ENCODE data around the gene MPL.

MPL gene

DNA sequence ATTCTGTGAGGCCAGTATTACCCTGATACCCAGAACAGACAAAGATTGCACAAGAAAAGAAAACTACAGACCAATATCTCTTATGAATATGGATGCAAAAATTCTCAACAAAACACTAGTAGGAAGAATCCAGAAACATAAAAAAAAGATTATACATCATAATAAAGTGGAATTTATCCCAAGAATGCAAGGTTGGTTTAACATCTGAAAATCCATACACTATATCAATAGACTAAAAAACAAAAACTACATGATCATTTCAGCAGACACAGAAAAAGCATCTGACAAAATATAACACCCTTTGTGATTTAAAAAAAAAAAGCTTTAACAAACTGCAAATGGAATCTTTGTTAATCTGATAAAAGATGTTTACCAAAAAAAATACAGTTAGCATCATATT lies 12.2 kb upstream of the MPL start:
- DNase-seq (ENCODE audit: low spot score), result no peak

DNA sequence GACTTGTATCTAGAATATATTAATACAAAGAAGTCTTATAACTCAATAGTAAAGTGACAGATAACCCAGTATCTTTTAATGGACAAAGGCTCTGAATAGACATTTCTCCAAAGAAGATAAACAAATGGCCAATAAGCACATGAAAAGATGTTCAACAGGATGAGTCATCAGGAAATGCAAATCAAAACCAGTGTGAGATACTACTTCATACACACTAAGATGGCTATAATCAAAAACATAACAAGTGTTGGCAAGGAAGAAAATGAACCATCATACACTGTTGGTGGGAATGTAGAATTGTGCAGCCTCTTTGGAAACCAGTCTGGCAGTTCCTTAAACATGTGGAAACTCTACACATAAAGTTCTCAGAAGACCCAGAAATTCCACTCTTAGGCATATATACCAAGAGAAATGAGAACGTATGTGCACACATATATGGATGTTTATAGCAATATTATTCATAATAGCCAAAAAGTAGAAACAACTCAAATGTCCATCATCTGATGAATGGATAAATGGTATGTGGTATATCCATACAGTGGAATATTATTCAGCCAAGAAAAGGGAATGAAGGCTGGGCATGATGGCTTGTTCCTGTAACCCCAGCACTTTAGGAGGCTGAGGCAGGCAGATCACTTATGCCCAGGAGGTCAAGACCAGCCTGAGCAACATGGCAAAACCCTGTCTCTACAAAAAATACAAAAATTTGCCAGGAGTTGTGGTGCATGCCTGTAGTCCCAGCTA lies 9.9 kb upstream of the MPL start:
- DNase-seq (ENCODE audit: low spot score), result no peak

DNA sequence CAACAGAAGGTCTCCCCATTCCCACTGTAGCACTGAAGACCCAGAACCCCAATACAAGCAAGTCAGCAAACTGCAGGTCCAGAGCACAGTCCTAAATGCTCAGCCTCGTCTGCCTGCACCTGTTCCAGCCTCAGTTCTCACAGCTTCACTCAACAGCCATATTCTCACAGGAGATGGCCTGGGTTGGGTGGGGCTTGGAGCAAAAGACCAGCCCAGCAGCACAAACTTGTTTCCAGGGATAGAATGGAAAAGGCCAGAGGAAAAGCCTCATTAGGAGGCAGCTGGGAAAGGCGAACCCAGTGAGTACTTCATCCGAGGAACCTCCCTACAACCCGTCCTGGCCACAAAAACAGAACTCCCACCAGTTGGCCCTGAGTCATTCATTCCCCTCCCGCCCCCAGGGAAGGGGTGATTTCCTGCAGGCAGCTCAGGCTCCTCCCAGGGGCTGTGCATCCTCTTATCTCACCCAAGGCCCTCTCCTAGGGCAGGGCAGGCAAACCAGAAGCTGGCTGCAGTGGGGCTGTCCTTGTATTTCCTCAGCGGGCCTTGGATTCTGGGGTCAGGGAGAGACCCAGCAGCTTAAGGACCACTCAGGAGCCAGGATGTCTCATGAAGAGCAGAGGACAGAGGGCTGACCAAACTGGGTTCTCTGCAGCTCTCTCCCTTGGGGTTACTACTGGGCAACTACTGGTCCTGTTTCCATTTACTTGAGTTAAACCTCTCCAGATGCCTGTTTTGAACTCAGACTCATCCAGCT lies 7.4 kb upstream of the MPL start:
- DNase-seq (ENCODE audit: low spot score), result no peak

DNA sequence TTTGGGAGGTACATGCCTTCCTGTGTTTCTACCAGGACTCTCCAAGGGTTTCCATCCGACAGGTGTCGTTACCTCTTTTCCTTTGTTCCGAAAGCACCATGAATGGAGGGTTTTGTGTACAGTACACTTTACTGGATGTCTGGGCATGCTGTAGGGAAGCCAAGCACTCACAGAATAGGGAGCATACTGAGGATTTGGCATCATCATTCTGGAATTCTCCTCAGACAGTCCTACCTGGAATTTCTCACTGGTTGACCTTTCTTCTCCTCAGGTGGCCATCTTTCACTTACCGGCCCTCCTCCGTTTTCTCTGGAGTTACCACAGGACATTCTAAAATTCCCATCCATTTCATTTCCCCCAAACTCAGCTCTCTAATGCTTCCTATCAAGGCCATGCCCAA lies 5.9 kb upstream of the MPL start:
- no peak for DNase-seq (ENCODE audit: low spot score)

DNA sequence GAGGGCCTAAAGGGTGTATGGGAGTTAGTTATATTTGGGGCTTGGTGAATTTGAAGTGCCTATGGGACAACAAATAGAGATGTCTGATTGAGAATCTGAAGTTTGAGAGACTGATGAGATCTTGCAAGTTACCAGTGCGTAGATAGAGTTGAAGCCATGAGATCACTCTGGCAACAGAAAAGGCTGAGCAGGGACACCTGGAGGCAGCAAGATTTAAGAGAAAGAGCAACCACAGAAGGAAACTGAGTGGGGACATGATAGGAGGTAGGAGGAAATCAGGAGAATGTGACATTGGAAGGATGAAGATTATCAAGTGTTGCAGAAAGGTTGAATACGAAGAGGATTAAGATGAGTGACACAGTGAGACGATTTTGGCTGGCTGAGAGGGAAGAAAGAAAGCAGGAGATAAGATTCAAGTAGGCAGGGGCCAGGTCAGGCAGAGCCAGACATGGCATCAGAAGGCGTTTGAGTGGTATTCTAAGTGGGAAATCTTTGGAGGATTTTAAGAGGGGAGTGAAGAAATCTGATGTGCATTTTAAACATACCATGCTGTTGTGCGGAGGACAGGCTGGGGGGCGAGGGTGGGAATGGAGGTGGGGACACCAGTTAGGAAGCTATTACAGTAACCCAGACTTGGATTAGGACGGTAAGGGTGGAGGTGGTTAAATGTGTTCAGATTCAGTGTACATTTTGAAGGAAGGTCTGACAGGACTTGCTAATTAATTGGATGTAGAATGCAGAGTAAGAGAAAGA lies 3.0 kb upstream of the MPL start:
- DNase-seq (ENCODE audit: low spot score), result no peak

DNA sequence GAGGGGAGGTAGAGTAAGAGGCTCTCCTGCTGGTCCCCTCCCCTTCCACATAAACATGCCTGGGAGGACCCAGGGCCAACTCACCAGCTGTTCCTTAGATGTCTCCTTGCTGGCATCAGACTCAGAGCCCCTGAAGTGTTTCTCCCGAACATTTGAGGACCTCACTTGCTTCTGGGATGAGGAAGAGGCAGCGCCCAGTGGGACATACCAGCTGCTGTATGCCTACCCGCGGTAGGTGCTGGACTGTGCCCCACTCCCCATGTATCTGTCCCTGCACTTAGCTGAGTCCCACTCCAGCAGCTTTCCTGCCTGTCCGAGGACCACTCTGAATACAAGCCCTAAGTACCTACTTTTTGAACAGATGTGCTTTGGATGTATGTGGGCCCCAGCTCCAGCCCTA lies 383 bp downstream of the MPL start:
- DNase-seq (ENCODE audit: low spot score), result no peak

DNA sequence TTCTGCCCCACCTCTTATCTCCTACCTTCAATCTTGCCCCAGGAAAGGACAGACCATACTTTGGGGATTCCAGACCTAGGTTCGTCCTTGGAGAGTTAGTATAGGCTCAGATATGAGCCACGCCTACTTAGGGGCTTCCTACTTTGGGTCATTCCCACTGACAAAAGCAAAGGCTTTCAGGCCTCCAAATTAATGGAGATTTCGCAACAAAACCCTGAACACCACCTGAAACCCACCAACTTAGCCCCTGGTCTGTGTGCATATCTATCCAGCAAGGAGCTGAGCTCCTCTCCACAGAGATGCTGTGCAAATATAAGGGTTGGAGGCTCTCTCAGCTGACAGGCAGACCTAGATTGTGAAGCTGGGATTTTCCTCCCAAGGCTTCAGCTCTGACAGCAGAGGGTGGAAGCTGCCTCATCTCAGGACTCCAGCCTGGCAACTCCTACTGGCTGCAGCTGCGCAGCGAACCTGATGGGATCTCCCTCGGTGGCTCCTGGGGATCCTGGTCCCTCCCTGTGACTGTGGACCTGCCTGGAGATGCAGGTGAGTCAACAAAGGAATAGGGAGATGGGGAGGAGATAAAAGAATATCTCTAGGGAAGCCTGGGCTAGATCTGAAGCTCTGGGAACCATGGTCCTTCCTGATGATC lies 2.1 kb downstream of the MPL start:
- no peak for DNase-seq (ENCODE audit: low spot score)

DNA sequence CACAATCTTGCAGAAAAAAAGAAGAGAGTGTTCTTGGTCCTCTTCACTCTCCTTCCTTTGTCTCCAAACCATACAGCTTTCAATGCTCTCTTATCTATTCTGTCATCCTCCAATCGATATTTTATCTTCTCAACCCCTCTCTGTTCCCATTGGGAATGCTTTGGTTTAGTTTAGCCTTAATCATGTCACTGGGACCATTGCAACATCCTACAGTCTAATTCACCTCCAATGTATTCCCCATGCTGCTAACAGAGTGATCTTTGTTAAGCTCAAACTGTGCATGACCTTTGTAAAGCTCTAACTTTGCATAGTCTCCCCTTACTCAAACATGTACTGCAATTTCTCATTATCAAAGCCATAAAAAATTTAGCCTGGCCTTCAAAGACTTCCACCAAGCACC lies 2.9 kb downstream of the MPL start:
- no peak for DNase-seq (ENCODE audit: low spot score)

DNA sequence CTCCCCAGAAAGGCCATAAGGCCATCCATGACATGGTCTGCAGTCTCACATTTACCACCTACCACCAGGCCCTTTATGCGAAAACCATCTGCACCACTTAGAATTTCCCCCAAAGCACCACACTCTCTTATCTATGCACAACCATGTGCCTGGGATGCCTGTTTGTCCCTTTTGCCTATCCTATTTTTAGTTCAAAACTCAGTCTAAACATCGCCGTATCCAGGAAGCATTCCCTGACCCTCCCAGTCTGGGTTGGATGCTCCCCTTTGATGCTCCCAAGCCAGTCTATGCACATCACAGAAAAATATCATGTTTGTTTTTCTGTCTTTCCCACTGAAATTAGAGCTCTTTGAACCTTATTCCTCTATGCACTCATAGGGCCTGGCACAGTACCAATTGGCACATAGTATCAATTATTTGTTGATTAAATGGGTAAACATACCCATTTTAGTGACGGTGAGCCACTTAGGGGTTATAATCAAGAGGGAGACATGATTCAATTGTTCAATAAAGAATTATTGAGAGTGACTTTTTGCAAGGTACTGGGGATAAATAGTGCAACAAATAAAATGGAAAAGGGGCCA lies 6.7 kb downstream of the MPL start:
- no peak for DNase-seq (ENCODE audit: low spot score)

DNA sequence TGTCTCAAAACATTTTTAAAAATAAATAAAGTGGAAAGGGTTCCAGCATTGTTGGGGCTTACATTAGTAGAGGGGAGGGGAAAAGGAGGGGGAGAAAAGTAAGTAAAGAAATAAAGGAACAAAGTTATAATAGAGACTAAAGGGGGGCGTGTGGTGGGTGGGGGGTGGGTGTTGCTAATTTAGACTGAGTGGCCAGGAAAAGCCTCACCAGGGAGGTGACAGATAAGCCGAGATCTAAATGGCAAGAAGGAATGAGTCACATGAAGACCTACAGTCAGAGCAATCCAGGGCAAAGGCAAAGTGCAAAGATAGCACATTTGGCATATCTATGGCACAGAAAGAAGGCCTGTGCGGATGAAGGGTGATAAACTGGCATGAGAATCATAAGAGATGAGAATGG lies 7.5 kb downstream of the MPL start:
- DNase-seq (ENCODE audit: low spot score), result no peak

DNA sequence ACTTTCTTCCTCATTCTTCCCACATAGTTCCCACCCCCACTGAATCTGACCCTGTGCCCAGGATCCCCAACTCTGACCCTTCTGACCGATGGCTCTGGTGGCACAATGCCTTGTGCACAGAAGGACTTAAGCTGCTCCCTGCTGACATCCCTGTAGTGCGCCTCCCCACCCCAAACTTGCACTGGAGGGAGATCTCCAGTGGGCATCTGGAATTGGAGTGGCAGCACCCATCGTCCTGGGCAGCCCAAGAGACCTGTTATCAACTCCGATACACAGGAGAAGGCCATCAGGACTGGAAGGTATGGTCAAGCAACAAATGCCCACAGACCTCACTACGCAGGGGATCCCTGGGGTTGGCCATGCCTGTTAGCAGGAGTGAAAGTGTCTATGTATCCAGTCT lies 9.0 kb downstream of the MPL start:
- no peak for DNase-seq (ENCODE audit: low spot score)

DNA sequence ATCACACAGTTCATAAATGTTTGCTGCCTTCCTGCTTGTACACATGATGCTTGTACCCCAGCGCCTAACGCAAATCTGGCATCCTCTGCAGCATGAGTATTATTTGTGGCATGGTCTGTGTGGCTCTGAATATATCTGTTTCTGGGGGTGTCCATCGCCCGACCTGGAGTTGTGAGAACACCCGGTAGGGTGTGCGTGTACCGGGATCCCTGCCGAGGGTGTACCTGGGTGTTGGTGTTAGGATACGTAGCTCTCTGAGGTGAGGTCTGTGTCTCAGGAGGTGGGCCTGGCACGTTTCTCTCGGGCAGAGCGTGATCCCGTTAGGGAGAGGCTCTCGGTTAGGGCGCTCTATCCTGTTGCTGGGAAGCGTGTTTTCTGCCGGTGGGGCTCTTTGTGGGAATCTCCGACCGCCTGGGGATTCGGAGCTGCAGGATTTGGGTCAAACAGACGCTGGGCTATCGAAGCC lies 10.8 kb downstream of the MPL start:
- DNase-seq (ENCODE audit: low spot score), result no peak

DNA sequence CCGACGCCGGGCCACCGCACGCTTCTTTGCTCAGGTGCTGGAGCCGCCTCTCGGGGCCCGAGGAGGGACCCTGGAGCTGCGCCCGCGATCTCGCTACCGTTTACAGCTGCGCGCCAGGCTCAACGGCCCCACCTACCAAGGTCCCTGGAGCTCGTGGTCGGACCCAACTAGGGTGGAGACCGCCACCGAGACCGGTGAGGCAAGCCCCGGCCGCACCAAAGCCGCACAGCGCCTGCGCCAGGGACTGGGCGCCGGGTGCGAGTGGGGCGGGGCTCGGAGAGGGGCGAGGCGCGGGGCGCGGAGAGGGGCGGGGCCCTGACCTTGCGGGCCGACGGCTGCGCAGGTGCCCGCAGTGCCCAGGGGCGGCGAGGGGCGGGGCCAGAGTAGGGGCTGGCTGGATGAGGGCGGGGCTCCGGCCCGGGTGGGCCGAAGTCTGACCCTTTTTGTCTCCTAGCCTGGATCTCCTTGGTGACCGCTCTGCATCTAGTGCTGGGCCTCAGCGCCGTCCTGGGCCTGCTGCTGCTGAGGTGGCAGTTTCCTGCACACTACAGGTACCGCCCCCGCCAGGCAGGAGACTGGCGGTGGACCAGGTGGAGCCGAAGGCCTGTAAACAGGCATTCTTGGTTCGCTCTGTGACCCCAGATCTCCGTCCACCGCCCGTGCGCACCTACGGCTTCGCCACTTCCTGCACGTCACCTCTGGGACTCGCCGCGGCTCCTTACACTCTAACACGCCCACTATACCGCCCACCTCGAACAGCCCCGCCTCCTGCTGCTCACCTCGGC lies 11.4 kb downstream of the MPL start:
- peak; percentile 58 for DNase-seq (ENCODE audit: low spot score)

DNA sequence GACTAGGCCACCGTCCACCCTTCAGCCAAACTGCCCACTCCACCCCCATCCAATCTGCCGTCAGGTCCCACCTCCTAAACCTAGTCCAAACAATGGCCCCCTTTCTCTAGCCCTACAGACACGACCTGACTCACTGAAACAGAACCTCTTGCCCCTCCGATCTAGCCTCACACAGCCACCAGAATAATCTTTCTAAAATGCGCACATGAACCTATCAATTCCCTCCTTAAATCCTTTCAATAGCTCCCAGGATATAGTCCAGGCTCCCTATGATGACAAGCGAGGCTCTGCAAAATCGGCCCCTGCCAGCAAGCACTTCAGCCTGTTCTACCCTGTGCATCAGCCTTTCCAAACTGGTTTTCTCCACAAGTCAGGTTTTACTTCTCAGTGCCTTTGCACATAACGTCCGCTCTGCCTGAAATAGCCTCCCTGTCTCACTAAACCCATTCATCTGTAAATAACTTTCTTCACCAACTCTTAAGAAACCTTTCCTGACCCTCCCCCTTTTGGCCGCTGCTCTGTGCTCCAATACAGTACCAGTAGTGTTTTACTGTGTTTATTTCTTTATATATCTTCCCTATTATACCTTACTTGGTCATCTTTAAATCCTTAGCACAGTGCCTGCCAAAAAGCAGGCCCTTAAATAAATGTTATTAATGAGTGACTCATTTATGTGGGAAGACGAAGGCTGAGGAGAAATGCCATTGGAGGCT lies 12.1 kb downstream of the MPL start:
- DNase-seq (ENCODE audit: low spot score), result no peak

DNA sequence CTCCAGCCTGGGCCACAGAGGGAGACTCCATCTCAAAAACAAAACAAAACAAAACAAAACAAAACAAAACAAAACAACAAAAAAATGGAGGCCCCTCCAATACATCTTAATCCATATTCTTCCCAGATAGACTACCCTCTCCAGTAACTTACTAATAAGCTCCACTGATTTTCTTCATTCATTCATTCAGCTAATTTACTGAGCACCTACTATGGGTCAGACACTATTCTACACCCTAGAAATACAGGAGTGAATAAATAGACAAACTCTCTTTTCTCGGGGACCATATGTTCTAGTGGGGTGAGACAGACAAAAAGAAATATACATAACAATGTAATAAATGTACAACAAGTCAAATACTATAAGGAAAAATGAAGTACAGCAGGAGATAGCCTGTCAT lies 13.4 kb downstream of the MPL start:
- no peak for DNase-seq (ENCODE audit: low spot score)

DNA sequence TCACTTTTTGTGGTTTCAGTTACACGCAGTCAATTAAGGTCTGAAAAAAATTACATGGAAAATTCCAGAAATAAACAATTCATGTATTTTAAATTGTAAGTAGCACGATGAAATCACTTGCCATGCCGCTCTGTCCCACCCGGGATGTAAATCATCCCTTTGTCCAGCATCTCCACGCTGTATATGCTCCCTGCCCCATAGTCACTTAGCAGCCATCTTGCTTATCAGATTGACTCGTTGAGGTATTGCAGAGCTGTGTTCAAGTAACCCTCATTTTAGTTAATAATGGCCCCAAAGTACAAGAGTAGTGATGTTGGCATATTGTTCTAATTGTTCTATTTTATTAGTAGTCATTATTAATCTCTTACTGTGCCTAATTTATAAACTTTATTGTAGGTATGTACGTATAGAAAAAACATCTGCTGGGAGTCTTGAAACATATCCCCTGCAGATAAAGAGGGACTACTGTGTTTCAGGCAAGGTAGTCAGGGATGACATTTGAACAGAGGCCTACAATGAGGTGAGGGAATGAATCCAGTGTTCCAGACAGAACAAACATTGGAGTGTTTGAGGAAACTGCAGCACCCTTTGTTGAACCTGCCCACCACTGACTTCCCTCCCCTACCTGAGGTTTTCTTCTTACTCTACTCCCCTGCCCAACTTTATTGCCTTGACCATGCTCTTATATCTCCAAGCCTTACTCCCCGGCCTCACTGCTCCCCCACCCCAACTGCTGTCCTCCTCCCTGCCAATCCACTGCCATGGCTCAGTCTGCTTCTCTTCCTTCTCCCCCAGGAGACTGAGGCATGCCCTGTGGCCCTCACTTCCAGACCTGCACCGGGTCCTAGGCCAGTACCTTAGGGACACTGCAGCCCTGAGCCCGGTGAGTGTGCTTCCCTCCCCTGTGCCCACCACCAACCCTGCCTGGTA lies 14.1 kb downstream of the MPL start:
- no peak for DNase-seq (ENCODE audit: low spot score)

DNA sequence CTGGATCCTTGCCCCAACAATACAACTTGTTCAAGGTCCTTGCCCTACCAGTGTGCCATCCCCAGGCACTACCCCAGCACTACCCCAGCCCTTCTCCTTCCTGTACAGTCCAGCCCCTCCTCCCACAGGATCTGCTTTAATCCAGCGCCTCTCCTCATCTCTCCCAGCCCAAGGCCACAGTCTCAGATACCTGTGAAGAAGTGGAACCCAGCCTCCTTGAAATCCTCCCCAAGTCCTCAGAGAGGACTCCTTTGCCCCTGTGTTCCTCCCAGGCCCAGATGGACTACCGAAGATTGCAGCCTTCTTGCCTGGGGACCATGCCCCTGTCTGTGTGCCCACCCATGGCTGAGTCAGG lies 14.7 kb downstream of the MPL start:
- no peak for DNase-seq (ENCODE audit: low spot score)

DNA sequence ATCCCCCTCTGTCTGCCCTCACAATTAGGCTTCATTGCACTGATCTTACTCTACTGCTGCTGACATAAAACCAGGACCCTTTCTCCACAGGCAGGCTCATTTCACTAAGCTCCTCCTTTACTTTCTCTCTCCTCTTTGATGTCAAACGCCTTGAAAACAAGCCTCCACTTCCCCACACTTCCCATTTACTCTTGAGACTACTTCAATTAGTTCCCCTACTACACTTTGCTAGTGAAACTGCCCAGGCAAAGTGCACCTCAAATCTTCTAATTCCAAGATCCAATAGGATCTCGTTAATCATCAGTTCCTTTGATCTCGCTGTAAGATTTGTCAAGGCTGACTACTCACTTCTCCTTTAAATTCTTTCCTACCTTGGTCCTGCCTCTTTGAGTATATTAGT lies 15.3 kb downstream of the MPL start:
- no peak for DNase-seq (ENCODE audit: low spot score)

DNA sequence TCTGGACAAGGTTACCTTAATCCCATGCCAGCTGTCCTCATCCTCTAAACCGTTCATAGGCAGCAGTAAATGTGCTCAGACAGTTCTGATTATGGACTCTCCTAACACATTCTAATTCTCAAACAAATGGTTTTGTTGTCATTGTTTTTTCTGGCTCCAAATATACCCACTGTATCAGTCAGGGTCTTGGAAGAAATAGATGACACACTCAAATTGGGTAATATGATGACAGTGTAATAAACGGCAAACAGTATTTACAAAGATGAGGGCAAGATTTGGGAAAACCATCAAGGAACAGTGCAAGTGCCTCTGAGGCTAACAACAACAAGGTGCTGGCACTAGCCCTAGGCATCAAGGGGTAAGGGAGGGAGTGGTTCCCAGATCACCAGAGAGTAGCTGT lies 16.9 kb downstream of the MPL start:
- no peak for DNase-seq (ENCODE audit: low spot score)

DNA sequence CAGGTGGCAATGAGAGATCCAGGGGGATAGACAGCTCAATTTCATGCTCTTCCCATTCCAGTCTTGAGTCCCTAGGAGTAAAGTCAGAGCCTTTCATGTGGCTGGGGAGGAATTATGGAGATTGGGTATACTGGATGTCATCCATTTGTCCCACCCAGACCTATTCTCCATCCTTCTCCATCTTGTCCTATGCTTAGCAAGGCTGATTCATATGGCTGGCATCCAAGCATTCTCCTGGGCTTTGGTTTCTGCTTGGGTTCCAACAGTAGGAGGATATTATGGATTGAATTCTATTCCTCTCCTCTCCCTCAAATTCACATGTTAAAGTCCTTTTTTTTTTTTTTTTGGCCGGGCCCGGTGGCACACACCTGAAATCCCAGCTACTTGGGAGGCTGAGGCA lies 17.3 kb downstream of the MPL start:
- DNase-seq (ENCODE audit: low spot score), result no peak

Measured in CD4-positive, alpha-beta T cell treated with Interleukin-15 for 4 hours (primary cell).